SW480 (cell line): Measurements from ENCODE around the gene ZBP1.

Source experiments
- DNase-seq: peaks from one replicate; pipeline ENCODE4 v3.0.0-alpha.2; 2016; ENCODE audit warnings: low spot score

Gene ZBP1

GRCh38 chr20:57617079-57617795 is 3.0 kb downstream of the ZBP1 start:
- no peak for DNase-seq

- no peak for DNase-seq
Observed at GRCh38 chr20:57616143-57616951, 3.9 kb downstream of the ZBP1 start.

- no peak for DNase-seq
Observed at GRCh38 chr20:57615445-57615811, 4.8 kb downstream of the ZBP1 start.

GRCh38 chr20:57614490-57615444 is 5.5 kb downstream of the ZBP1 start:
- no peak for DNase-seq

GRCh38 chr20:57613481-57613921 is 6.7 kb downstream of the ZBP1 start:
- no peak for DNase-seq

- no peak for DNase-seq
Observed at GRCh38 chr20:57612916-57613315, 7.3 kb downstream of the ZBP1 start.

GRCh38 chr20:57612436-57612835 is 7.8 kb downstream of the ZBP1 start:
- no peak for DNase-seq

- peak; percentile 79 for DNase-seq
Observed at GRCh38 chr20:57611586-57612311, 8.5 kb downstream of the ZBP1 start.

GRCh38 chr20:57610261-57610952 is 9.8 kb downstream of the ZBP1 start:
- no peak for DNase-seq

- no peak for DNase-seq
Observed at GRCh38 chr20:57609842-57610167, 10.4 kb downstream of the ZBP1 start.

- no peak for DNase-seq
Observed at GRCh38 chr20:57609086-57609841, 11.0 kb downstream of the ZBP1 start.

- DNase-seq: no peak
Observed at GRCh38 chr20:57608516-57608915, 11.7 kb downstream of the ZBP1 start.

- DNase-seq: no peak
Observed at GRCh38 chr20:57605878-57606277, 14.3 kb downstream of the ZBP1 start.

- DNase-seq: no peak
Observed at GRCh38 chr20:57605045-57605444, 15.2 kb downstream of the ZBP1 start.

GRCh38 chr20:57603120-57603519 is 17.1 kb downstream of the ZBP1 start:
- DNase-seq: no peak

GRCh38 chr20:57601737-57602136 is 18.5 kb downstream of the ZBP1 start:
- no peak for DNase-seq

- DNase-seq: no peak
Observed at GRCh38 chr20:57601211-57601570, 19.0 kb downstream of the ZBP1 start.

- DNase-seq: peak; percentile 42
Observed at GRCh38 chr20:57600320-57601210, 19.7 kb downstream of the ZBP1 start.

GRCh38 chr20:57598491-57598890 is 21.7 kb downstream of the ZBP1 start:
- DNase-seq: no peak
